Prostate gland (tissue), 2 donors: ENCODE data around the gene LHX1.

ENCODE experiments used
- CTCF ChIP-seq, 4 experiments: fragments of 200-600 bp in 2 of 4; fragments of 450-650 bp in 2 of 4; sonication (generic) in 2 of 4; IDR thresholded peaks; 1 replicate in 3 of 4; 2 replicates in 1 of 4; pipeline ENCODE4 v1.5.1; 2016 to 2019; ENCODE audit warnings: antibody characterized with exemption in 4 of 4, mild to moderate bottlenecking in 2 of 4, moderate library complexity in 2 of 4
- POLR2AphosphoS5 ChIP-seq: sonication (generic); formaldehyde crosslinking; IDR thresholded peaks from one replicate; pipeline ENCODE4 v1.6.1; 2017; ENCODE audit warnings: antibody characterized with exemption

DNA sequence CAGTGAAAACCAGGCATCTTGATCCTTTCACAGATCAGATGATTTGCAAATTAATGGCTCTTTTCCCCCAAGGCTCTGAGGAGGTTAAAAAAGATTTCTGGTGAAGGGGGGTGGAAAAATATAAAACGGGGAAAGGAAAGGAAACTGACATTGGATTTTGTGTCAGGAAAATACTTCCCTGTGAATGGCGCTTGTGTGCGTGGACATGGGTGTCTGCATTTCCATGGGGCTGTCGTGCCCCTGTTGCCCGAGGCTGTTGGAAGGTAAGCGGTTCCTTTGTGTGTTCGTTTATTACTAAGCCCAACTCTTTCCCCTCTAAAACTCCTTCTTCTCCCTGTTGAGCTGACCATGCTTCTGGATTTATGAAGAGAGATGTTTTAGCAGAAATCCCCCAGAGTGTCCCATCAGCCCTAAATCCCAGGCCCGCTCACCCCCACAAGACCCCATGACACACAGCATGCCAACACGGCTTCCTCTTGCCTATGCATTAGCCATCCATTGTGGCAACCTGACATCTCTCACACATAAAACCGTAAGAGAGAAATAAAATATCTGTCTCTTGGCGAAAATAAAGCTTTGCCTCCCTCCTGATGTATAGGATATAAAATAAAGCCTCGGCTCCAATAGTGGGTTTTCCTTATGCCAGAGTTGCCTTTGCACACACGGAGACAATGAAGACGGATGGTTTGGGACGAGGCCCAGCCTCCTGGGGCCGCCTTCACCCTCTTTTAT, 7.3 kb upstream of the LHX1 start:
- TF ChIP-seq POLR2AphosphoS5 = no peak
- no peak for TF ChIP-seq CTCF (IDR thresholded peaks at IDR 0.05)
